Mesothelial cell of epicardium (in vitro differentiated cells): ENCODE data around the gene THBS3. TPM values are rescaled to one million over a fixed set of nuclear protein-coding genes. Genes with fewer than 3 reads are reported as not detected.
"Not testable (repeated sequence)": the region's sequence is repeated elsewhere in the genome, so short reads cannot be mapped to it uniquely, and the experiment has no call there.

Experiments used
- DNase-seq, 2 experiments: peaks; one replicate each; pipeline ENCODE4 v3.0.0; 2021; ENCODE audit warnings: low spot score in 2 of 2; ENCODE audit not compliant: unreplicated experiment in 2 of 2
- H3K27ac Mint-ChIP-seq: 2 replicates; pipeline ENCODE4 v1.8.0; 2021; ENCODE audit warnings: mixed read lengths
- H3K27me3 Mint-ChIP-seq: 2 replicates; pipeline ENCODE4 v1.8.0; 2021; ENCODE audit warnings: low read depth, mixed read lengths
- H3K36me3 Mint-ChIP-seq: 2 replicates; pipeline ENCODE4 v1.8.0; 2021; ENCODE audit warnings: mixed read lengths
- H3K4me1 Mint-ChIP-seq: 2 replicates; pipeline ENCODE4 v1.8.0; 2021; ENCODE audit warnings: mixed read lengths
- H3K4me3 Mint-ChIP-seq: 2 replicates; pipeline ENCODE4 v1.8.0; 2021; ENCODE audit warnings: mild to moderate bottlenecking, moderate library complexity, mixed read lengths
- H3K9me3 Mint-ChIP-seq: 2 replicates; pipeline ENCODE4 v1.8.0; 2021; ENCODE audit warnings: mixed read lengths
- total RNA-seq: library from RNA; stranded (reverse); gene quantifications from 3 replicates; pipeline ENCODE4 v1.2.1, GENCODE V29; 2021
- TF ChIP-seq, protein P1 (sequence below): fragments of 200-600 bp; sonication (generic); IDR thresholded peaks from one replicate; pipeline ENCODE4 v1.5.0; 2021; ENCODE audit warnings: antibody characterized with exemption; ENCODE audit not compliant: unreplicated experiment

THBS3 gene
- total RNA-seq, 1 donor from 2014 or later, result 54.0 TPM

DNA sequence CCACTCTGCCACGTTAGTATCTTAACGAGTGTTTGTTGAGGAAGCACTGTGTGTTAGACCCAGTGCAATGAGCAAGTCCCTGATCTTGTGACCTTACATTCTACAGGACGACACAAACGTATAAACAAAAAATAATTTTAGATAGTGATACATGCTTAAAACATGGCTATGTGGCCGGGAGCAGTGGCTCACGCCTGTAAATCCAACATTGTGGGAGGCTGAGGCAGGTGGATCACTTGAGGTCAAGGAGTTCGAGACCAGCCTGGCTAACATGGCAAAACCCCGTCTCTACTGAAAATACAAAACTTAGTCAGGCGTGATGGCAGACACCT is 20.4 kb upstream of the THBS3 start:
- TF ChIP-seq, protein P1, sequence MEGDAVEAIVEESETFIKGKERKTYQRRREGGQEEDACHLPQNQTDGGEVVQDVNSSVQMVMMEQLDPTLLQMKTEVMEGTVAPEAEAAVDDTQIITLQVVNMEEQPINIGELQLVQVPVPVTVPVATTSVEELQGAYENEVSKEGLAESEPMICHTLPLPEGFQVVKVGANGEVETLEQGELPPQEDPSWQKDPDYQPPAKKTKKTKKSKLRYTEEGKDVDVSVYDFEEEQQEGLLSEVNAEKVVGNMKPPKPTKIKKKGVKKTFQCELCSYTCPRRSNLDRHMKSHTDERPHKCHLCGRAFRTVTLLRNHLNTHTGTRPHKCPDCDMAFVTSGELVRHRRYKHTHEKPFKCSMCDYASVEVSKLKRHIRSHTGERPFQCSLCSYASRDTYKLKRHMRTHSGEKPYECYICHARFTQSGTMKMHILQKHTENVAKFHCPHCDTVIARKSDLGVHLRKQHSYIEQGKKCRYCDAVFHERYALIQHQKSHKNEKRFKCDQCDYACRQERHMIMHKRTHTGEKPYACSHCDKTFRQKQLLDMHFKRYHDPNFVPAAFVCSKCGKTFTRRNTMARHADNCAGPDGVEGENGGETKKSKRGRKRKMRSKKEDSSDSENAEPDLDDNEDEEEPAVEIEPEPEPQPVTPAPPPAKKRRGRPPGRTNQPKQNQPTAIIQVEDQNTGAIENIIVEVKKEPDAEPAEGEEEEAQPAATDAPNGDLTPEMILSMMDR, result no peak
- DNase-seq, result no peak
- Mint-ChIP-seq H3K36me3 (no peaks in the 10 kb centered on the region), H3K4me3 (peak overlapping the region; percentile 80), H3K4me1 (peaks cover 37% of the 10 kb centered on the region), H3K27me3 (no peaks in the 10 kb centered on the region), H3K9me3 (no peaks in the 10 kb centered on the region), H3K27ac (peak overlapping the region; percentile 99)

DNA sequence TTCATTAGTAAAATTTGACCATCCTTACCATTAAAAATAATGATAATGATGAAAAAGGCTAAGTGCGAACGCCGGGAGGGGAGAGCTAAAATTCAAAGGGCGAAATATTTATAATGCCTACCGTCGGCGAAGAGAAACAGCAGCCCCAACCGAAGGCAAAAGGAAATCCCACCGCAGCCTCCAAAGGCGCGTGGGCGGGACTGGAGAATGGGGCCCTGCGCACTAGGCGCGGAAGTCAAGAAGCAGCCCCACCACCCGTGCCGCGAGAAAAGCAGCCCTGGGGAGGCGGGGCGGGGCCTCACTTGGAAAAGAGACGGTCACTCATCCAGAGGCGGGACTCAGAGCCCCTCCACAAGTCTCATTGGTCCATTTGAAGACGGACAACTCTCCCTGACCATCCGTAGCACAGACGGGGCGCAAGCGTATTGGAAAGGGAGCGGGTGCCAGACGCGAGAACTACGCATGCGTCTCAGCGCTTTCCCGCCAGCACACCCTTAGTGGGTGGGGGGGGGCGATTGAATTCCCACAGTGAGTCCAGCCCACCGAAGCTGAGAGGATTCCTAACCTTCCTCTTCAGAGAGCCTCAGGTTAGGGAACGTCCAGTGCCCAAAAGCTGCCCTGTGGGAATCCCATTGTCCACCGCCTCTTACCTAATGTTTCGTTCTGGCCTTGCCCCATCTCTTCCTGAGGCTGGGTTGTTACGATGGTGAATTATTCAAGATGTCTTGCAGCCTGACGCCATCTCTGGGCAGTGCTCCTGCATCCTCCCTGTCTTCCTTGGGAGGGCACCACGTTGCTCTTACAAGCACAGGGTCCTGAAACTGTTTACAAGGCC is 19.8 kb upstream of the THBS3 start:
- Mint-ChIP-seq H3K4me3 (peak overlapping the region; percentile 80), H3K9me3 (no peaks in the 10 kb centered on the region), H3K27ac (peak overlapping the region; percentile 99), H3K36me3 (no peaks in the 10 kb centered on the region), H3K27me3 (no peaks in the 10 kb centered on the region), H3K4me1 (peaks cover 37% of the 10 kb centered on the region)
- peak; percentile 98 for DNase-seq
- TF ChIP-seq, protein P1, result no peak

DNA sequence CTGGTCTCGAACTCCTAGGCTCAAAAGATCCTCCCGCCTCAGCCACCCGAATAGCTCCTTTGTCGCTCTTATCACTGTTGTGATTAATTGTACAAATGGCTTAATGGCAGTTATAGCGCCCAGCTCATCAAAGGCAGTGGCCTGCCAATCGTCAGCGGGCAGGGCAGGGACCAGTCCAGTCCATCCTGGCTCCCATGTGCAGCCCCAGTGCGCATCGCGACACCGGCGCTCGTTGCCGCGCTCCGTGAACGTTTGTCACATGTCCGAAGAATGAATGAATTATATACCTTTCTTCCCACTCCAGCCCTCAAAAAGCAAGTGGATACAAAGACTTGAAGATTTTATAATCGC is 19.2 kb upstream of the THBS3 start:
- peak overlapping the region; percentile 80 for H3K4me3 Mint-ChIP-seq
- peaks cover 33% of the 10 kb centered on the region for H3K4me1 Mint-ChIP-seq
- no peaks in the 10 kb centered on the region for H3K9me3 Mint-ChIP-seq
- no peaks in the 10 kb centered on the region for H3K36me3 Mint-ChIP-seq
- H3K27ac Mint-ChIP-seq, result peak overlapping the region; percentile 99
- TF ChIP-seq, protein P1, result no peak
- peak in 1 of 2 experiments; percentile 56 for DNase-seq
- H3K27me3 Mint-ChIP-seq, result no peaks in the 10 kb centered on the region

DNA sequence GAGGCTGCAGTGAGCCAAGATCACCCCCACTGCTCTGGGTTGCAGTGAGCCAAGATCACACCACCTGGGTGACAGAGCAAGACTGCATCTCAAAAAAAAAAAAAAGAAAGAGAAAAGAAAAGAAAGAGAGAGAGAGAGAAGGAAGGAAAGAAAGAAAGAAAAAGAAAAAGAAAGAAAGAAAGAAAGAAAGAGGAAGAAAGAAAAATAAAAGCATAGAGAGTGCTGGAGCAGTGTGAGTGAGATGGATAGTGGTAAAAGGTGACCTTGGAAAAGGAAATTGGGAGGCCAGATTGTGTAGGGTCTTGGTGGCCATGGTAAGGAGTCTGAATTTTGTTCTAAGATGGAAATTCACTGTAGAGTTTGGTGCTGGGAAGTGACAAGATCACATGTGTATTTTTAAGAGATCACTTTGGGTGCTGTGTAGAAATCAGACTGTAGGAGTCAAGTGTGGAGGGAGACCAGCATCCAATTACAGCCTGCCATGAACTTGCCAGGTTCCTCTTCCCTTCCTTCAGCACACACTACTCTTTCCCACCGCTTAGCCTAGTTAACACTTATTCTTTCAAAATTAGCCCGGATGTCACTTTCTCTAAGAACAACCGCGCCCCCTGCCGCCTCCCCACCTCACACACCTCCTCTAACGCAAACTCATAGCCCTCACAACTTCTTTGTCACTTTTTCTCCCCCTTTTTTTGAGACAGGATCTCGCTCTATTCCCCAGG is 18.7 kb upstream of the THBS3 start:
- Mint-ChIP-seq H3K36me3 (no peaks in the 10 kb centered on the region), H3K4me1 (peaks cover 31% of the 10 kb centered on the region), H3K27ac (peak overlapping the region; percentile 99), H3K27me3 (no peaks in the 10 kb centered on the region), H3K9me3 (no peaks in the 10 kb centered on the region), H3K4me3 (peak overlapping the region; percentile 80)
- peak in 1 of 2 experiments; percentile 60 for DNase-seq
- TF ChIP-seq, protein P1, result no peak

DNA sequence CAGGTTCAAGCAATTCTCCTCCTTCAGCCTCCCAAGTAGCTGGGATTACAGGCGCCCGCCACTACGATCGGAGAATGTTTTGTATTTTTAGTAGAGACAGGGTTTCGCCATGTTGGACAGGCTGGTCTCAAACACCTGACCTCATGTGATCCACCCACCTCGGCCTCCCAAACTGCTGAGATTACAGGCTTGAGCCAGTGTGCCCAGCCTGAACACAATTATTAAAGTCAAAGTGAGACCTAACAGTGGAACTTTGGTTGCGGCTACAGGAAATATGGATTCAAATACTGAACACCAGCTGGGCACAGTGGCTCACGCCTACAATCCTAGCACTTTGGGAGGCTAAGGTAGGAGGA is 17.7 kb upstream of the THBS3 start:
- DNase-seq, H3K9me3 Mint-ChIP-seq, H3K27me3 Mint-ChIP-seq, H3K36me3 Mint-ChIP-seq: not testable (repeated sequence)
- H3K4me1 Mint-ChIP-seq, result peaks cover 31% of the 10 kb centered on the region
- H3K27ac Mint-ChIP-seq, result peak overlapping the region; percentile 99
- H3K4me3 Mint-ChIP-seq, result peak overlapping the region; percentile 80

DNA sequence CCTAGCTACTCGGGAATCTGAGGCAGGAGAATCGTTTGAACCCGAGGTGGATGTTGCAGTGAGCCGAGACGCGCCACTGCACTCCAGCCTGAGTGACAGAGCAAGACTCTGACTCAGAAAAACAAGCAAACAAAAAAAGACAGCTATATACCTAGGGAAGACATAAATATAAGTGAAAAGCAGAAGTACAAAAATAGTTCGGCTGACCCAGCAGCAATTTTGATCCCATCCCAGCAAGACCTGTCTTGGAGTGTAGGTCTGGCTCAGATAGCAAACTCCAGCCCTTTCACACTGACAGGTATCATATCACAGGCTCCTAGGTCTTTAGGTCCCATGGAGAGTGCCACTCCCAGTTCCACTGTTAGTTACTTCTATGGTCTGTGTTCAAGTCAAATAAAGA is 15.3 kb upstream of the THBS3 start:
- Mint-ChIP-seq H3K9me3 (no peaks in the 10 kb centered on the region), H3K27ac (peak overlapping the region; percentile 57), H3K4me3 (no peak overlapping the region), H3K4me1 (peaks cover 45% of the 10 kb centered on the region), H3K36me3 (no peaks in the 10 kb centered on the region), H3K27me3 (no peaks in the 10 kb centered on the region)
- no peak for DNase-seq
- TF ChIP-seq, protein P1, result no peak

DNA sequence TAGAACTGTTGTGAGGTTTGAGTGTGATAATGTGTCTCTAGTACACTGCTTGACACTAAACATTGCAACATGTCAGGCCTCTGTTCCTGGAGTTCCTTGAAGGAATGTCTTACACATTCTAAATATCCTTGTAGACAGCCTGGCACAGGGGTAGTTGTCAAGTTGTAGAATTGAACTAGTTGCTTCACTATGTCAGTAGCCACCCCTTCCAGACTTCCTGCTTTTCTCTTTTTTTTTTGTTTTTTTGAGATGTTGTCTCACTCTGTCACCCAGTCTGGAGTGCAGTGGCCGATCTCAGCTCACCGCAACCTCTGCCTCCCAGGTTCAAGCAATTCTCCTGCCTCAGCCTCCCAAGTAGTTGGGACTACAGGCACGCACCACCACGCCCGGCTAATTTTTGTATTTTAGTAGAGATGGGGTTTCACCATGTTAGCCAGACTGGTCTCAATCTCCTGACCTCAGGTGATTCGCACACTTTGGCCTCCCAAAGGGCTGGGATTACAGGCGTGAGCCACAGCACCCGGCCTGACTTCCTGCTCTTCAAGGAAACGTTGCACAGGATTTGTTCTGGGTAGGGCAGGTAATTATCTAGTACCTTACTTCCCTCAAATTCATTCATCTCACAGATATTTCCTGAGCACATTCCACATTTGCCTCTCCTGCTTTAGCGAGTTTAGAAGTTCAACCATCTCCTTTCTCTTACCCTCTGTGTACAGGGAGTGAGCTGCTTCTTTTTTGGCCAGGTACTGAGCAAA is 12.7 kb upstream of the THBS3 start:
- H3K9me3 Mint-ChIP-seq, H3K36me3 Mint-ChIP-seq, H3K27me3 Mint-ChIP-seq, H3K4me3 Mint-ChIP-seq, DNase-seq: not testable (repeated sequence)
- Mint-ChIP-seq H3K4me1 (peaks cover 28% of the 10 kb centered on the region), H3K27ac (peak overlapping the region; percentile 43)
